ENCODE results near the gene TPPP.
"Not testable (repeated sequence)": the region's sequence is repeated elsewhere in the genome, so short reads cannot be mapped to it uniquely, and the experiment has no call there.

GRCh38 chr5:691049-691448, 2.1 kb downstream of the TPPP start:
- TF ChIP-seq, protein P1, sequence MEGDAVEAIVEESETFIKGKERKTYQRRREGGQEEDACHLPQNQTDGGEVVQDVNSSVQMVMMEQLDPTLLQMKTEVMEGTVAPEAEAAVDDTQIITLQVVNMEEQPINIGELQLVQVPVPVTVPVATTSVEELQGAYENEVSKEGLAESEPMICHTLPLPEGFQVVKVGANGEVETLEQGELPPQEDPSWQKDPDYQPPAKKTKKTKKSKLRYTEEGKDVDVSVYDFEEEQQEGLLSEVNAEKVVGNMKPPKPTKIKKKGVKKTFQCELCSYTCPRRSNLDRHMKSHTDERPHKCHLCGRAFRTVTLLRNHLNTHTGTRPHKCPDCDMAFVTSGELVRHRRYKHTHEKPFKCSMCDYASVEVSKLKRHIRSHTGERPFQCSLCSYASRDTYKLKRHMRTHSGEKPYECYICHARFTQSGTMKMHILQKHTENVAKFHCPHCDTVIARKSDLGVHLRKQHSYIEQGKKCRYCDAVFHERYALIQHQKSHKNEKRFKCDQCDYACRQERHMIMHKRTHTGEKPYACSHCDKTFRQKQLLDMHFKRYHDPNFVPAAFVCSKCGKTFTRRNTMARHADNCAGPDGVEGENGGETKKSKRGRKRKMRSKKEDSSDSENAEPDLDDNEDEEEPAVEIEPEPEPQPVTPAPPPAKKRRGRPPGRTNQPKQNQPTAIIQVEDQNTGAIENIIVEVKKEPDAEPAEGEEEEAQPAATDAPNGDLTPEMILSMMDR (IDR thresholded peaks at IDR 0.05; ENCODE audit: low read length): not testable (repeated sequence)
- TF ChIP-seq EZH2 (optimal IDR thresholded peaks at IDR 0.05; ENCODE audit: low read depth, low read length); EZH2phosphoT487 (IDR thresholded peaks at IDR 0.05; ENCODE audit: low read length): not testable (repeated sequence)
